ENCODE measurements around the gene KAT7.
A peak's percentile ranks its signal among the peaks of the same experiment; 100 is the strongest.

KAT7 gene

DNA sequence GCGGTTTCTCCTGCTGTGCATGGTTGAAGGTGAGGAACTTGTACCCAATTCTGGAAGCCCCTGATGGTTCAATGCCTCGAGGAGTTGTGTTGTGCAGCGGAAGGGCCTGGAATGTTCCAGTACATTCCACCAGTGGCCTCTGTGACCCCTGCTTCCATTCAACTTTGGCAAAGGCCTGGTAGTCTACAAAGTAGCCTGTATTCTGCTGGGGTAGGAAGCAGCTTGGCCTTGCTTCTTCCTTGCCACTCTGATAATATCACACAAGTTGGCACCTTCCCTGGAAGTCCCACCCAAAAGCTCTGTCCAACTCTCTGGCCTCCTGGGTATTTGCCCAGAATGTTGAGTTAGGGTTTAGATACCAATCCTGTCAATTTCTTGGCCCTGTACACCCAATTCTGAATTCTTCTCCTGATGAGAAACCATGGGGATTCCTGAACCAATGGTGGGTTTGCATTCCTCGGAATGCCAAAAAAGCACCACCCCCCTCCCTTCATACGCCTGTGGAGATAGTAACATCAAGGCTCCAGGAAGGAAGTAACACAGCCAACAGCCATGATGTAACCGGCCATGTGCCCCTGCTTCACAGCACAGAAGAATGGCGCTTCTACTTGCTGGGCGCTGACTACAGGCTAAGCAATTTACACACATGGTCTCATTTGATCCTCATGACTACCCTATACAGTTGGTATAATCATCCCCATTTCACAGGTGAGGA is 12.8 kb upstream of the KAT7 start:
- TF ChIP-seq, protein P1, sequence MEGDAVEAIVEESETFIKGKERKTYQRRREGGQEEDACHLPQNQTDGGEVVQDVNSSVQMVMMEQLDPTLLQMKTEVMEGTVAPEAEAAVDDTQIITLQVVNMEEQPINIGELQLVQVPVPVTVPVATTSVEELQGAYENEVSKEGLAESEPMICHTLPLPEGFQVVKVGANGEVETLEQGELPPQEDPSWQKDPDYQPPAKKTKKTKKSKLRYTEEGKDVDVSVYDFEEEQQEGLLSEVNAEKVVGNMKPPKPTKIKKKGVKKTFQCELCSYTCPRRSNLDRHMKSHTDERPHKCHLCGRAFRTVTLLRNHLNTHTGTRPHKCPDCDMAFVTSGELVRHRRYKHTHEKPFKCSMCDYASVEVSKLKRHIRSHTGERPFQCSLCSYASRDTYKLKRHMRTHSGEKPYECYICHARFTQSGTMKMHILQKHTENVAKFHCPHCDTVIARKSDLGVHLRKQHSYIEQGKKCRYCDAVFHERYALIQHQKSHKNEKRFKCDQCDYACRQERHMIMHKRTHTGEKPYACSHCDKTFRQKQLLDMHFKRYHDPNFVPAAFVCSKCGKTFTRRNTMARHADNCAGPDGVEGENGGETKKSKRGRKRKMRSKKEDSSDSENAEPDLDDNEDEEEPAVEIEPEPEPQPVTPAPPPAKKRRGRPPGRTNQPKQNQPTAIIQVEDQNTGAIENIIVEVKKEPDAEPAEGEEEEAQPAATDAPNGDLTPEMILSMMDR (IDR thresholded peaks at IDR 0.05; ENCODE audit: low read depth, low read length, missing control alignments) = no peak
- DNase-seq (ENCODE audit: extremely low read depth, low read depth) = no peak
- H3K4me3 ChIP-seq (replicated peaks; ENCODE audit: low read depth, low read length) = no peak overlapping the region

DNA sequence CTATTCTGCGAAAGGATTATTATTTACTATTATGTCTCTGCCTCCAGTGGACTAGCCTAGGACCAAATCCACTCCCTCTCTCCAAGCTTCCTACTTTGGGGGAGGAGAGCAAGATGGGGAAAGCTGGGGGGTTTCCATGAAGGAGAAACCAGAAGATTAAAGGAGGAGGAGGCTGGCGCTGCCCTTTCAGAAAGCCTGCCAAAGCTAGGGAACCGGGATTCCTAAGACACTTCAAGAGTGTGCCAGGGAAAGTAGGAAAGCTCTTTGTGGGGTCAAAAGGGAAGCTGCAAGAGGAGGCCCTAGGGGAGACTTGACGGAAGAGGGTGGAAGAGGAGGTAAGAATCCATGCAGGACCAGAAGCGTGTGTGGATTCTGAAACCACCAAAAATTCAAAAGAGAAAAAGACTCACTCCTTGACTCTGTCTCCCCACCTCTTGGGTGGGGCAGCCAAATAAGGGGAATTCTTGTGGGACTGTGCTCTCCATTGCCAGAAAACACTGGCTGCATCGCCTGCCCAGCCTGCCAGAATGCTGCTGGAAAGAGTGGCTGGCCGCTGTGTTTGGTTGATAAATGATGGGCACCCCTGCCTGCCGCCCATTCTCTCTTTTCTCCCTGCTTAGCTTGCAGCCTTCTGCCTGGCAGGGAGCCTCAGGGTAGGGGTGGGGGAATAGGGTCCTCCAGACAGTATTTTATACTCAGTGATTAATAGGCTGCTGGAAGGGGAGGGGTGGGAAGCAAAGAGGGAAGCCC is 11.8 kb upstream of the KAT7 start:
- TF ChIP-seq, protein P1 (IDR thresholded peaks at IDR 0.05; ENCODE audit: low read depth, low read length, missing control alignments) = no peak
- DNase-seq (ENCODE audit: extremely low read depth, low read depth) = no peak
- H3K4me3 ChIP-seq (replicated peaks; ENCODE audit: low read depth, low read length) = no peak overlapping the region

DNA sequence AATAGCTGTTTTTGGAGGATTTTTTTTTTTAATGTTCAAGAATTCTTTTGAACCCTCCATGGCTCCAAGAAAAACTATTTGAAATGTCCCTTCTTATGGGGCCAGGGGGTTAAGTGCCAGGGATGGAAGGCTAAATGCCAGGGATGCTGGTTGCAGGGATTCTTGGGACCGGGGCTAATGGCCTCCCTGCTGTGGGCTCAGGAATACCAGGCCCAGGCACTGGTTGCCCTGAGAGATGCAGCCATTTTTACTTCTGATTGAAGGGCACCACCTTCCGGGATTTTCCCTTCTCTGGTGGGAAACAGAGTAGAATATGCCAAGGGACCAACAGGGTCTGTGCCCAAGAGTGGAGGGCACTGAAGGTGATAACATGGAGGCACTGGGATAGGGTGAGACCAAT is 10.9 kb upstream of the KAT7 start:
- no peak overlapping the region for H3K4me3 ChIP-seq (replicated peaks; ENCODE audit: low read depth, low read length)
- DNase-seq (ENCODE audit: extremely low read depth, low read depth) = no peak
- TF ChIP-seq, protein P1 (IDR thresholded peaks at IDR 0.05; ENCODE audit: low read depth, low read length, missing control alignments) = no peak

DNA sequence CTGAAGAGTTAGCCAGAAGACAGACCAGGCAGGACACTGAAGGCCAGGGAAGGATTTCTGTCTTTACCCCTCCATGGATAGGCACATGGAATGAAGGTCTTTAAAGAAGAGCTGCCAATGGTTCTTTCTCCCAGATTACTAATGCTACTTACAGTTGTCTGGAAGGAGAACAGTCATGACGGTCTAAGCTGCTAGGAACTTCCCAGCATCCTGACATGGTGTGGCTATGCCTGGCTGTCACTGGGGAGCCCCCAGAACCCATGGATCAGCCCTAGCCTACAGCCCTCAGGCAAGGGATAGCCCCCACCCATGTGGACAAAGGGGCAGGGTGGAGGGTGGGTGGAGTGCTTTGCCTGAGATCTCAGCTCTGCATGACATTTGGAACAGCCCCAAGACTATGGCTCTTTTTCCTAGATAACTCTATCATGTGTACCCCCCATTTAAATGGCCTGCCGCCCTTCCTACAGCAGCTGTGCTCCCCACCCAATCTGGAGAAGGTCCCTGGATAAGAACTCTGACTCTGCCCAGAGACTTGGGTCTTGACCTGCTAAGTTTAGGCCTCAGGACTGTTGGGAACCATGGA is 9.2 kb upstream of the KAT7 start:
- no peak overlapping the region for H3K4me3 ChIP-seq (replicated peaks; ENCODE audit: low read depth, low read length)
- TF ChIP-seq, protein P1 (IDR thresholded peaks at IDR 0.05; ENCODE audit: low read depth, low read length, missing control alignments) = no peak
- no peak for DNase-seq (ENCODE audit: extremely low read depth, low read depth)

DNA sequence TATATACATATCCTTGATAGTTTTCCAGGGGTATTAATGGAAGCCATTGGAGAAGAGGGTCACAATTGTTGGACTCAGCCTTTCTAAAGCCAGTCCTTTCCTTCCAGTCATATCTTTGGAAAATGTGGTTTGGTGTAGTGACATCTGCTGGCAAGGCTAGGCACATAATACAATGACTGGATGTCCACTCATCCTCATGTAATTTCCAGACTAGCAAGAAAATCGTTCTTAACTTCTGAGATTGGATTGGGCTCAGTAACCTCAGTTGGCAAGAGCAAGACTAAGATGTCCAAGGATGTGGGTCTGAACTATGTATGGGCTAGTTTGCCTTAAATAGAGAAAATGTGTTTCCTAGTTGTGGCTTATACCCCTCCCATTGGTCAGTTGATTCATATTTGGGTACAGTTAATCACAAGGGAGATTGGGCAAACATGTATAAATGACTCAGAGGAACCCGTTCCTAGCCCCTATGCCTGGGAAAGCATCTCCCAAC is 8.7 kb upstream of the KAT7 start:
- DNase-seq (ENCODE audit: extremely low read depth, low read depth) = no peak
- TF ChIP-seq, protein P1 (IDR thresholded peaks at IDR 0.05; ENCODE audit: low read depth, low read length, missing control alignments) = peak; percentile 50
- no peak overlapping the region for H3K4me3 ChIP-seq (replicated peaks; ENCODE audit: low read depth, low read length)

DNA sequence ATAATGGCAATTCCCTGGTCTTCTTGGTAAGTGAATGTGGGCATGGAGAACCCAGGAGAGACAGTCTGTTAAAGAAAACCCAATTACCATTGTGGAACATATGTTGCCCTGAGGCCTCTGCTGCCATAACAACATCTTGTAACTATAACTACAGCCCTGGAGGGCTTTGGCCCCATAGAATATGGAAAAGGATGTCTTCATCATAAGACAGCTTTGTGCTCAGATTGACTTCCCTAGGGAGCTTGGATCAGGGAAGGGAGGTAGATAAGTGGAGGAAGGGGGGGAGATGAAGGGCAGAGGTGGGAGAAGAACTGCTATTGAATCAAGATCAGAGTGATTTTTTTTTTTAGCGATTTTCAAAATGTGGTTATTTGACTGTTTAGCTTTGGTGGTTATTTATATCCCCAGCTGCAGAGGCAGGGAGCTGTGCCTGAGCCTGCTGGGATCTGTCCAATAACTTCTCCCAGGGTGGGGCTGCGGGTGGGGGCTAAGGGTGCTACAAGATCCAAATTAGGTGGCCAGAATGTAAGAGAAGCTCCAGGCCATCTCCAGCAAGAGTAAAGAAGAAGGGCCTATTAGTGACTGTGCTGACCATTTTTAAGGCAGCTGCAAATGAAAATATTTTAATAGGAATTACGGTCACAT is 5.3 kb upstream of the KAT7 start:
- no peak for DNase-seq (ENCODE audit: extremely low read depth, low read depth)
- H3K4me3 ChIP-seq (replicated peaks; ENCODE audit: low read depth, low read length) = no peak overlapping the region
- TF ChIP-seq, protein P1 (IDR thresholded peaks at IDR 0.05; ENCODE audit: low read depth, low read length, missing control alignments) = no peak
